NB4 (cell line): ENCODE data around the gene TAS1R3.

Experiments used
- DNase-seq: peaks from one replicate; pipeline ENCODE4 v3.0.0; 2010; ENCODE audit warnings: low read depth
- H3K4me3 ChIP-seq: one replicate; pipeline ENCODE4 v1.5.1; 2011; ENCODE audit warnings: mild to moderate bottlenecking, low read depth, low read length, moderate library complexity
- MAX ChIP-seq: IDR thresholded peaks from 2 replicates; pipeline ENCODE4 v1.6.1; 2011; ENCODE audit warnings: low read depth, low read length
- MYC ChIP-seq: IDR thresholded peaks from 2 replicates; pipeline ENCODE4 v1.6.1; 2011; ENCODE audit warnings: low read depth, low read length
- POLR2A ChIP-seq: IDR thresholded peaks from 2 replicates; pipeline ENCODE4 v1.6.1; 2011; ENCODE audit warnings: mild to moderate bottlenecking; ENCODE audit not compliant: insufficient read length; ENCODE audit errors: extremely low read depth
- TF ChIP-seq, protein P1 (sequence below): IDR thresholded peaks from one replicate; pipeline ENCODE4 v1.5.1; 2012; ENCODE audit warnings: low read depth, low read length

TAS1R3 gene

GRCh38 chr1:1295154-1295923 lies 35.7 kb upstream of the TAS1R3 start:
- H3K4me3 ChIP-seq: no peak overlapping the region
- DNase-seq: no peak
- TF ChIP-seq POLR2A (no peak), MYC (no peak), MAX (no peak)
- TF ChIP-seq, protein P1, sequence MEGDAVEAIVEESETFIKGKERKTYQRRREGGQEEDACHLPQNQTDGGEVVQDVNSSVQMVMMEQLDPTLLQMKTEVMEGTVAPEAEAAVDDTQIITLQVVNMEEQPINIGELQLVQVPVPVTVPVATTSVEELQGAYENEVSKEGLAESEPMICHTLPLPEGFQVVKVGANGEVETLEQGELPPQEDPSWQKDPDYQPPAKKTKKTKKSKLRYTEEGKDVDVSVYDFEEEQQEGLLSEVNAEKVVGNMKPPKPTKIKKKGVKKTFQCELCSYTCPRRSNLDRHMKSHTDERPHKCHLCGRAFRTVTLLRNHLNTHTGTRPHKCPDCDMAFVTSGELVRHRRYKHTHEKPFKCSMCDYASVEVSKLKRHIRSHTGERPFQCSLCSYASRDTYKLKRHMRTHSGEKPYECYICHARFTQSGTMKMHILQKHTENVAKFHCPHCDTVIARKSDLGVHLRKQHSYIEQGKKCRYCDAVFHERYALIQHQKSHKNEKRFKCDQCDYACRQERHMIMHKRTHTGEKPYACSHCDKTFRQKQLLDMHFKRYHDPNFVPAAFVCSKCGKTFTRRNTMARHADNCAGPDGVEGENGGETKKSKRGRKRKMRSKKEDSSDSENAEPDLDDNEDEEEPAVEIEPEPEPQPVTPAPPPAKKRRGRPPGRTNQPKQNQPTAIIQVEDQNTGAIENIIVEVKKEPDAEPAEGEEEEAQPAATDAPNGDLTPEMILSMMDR: no peak

- TF ChIP-seq POLR2A (no peak), MYC (no peak), MAX (no peak)
- TF ChIP-seq, protein P1: no peak
- no peak for DNase-seq
- no peak overlapping the region for H3K4me3 ChIP-seq
Observed at GRCh38 chr1:1296070-1297061, 34.7 kb upstream of the TAS1R3 start.

- H3K4me3 ChIP-seq: no peak overlapping the region
- DNase-seq: no peak
- no peak for TF ChIP-seq MYC
- TF ChIP-seq POLR2A: no peak
- TF ChIP-seq, protein P1: no peak
- no peak for TF ChIP-seq MAX
Observed at GRCh38 chr1:1297802-1298424, 33.2 kb upstream of the TAS1R3 start.

GRCh38 chr1:1298861-1299685 lies 32.0 kb upstream of the TAS1R3 start:
- TF ChIP-seq POLR2A: no peak
- TF ChIP-seq MAX: peak; percentile 15; the same call in 1 of the 2 replicates
- TF ChIP-seq, protein P1: no peak
- no peak for TF ChIP-seq MYC
- H3K4me3 ChIP-seq: no peak overlapping the region
- DNase-seq: peak; percentile 46
